ENCODE results near the gene AGL. TPM values are rescaled to one million over a fixed set of nuclear protein-coding genes. Genes with fewer than 3 reads are reported as not detected.

AGL gene
- 13.0 and 23.4 TPM in 2 replicates for total RNA-seq (ENCODE audit: low replicate concordance)

DNA sequence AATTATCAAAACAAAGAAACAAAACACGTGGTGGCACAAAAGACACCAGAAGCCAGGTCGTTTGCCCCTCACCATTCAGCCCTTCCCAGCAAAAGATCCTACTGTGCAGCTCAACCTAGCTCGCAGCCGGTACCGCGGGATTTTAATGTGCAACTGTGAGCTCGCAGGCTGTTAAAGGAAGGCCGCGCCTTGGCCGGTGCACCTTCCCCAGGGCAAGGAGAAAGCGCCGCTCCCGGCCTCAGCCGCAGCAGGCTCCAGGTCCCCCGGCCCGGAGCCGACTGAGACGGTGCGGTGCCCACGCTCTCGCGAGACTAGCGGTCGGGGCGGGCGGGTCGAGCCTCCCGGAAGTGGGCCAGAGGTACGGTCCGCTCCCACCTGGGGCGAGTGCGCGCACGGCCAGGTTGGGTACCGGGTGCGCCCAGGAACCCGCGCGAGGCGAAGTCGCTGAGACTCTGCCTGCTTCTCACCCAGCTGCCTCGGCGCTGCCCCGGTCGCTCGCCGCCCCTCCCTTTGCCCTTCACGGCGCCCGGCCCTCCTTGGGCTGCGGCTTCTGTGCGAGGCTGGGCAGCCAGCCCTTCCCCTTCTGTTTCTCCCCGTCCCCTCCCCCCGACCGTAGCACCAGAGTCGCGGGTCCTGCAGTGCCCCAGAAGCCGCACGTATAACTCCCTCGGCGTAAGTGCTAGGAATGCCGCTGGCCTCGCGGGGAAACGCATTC lies at the start of gene AGL:
Gene AGL, plus strand, starts transcription at position 618 of the 715 bp plus-strand sequence. CDS start 682 bp downstream, outside the sequence.
- peaks cover 21% of the 10 kb centered on the region for H3K4me1 Mint-ChIP-seq
- H2AFZ ChIP-seq (replicated peaks): peak within 1 kb of the TSS; percentile 92
- TF ChIP-seq EZH2 (IDR thresholded peaks at IDR 0.05): no peak
- TF ChIP-seq, protein P1, sequence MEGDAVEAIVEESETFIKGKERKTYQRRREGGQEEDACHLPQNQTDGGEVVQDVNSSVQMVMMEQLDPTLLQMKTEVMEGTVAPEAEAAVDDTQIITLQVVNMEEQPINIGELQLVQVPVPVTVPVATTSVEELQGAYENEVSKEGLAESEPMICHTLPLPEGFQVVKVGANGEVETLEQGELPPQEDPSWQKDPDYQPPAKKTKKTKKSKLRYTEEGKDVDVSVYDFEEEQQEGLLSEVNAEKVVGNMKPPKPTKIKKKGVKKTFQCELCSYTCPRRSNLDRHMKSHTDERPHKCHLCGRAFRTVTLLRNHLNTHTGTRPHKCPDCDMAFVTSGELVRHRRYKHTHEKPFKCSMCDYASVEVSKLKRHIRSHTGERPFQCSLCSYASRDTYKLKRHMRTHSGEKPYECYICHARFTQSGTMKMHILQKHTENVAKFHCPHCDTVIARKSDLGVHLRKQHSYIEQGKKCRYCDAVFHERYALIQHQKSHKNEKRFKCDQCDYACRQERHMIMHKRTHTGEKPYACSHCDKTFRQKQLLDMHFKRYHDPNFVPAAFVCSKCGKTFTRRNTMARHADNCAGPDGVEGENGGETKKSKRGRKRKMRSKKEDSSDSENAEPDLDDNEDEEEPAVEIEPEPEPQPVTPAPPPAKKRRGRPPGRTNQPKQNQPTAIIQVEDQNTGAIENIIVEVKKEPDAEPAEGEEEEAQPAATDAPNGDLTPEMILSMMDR (IDR thresholded peaks at IDR 0.05): no peak
- no peak for TF ChIP-seq EZH2phosphoT487 (IDR thresholded peaks at IDR 0.05)

DNA sequence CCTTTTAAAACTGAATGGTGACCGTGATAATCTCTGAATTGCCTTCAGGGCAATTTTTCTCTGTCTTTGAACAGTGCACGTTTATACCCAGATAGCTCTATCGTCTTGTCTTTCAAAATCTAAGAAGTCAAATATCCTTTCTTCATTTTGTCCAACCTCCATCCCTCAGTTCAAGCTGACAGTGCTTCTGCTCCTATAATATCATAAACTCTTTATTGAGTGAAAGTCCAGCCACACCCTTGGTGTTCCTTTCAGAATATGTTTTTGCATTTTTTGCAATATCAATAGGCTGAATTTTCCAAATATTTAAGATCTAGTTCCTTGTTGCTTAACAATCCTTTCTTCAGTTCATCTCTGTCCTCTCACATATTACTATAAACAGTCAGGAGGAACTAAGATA lies 48.6 kb upstream of the AGL start:
- no peaks in the 10 kb centered on the region for H3K36me3 Mint-ChIP-seq
- DNase-seq (ENCODE audit: low spot score): no peak
- H4K20me1 ChIP-seq (ENCODE audit: low read depth): no peaks in the 10 kb centered on the region
- no peaks in the 10 kb centered on the region for H3K4me1 ChIP-seq
- TF ChIP-seq, protein P1 (IDR thresholded peaks at IDR 0.05): no peak
- TF ChIP-seq EZH2phosphoT487 (IDR thresholded peaks at IDR 0.05) (no peak), EZH2 (IDR thresholded peaks at IDR 0.05) (no peak)
- H3K9me3 Mint-ChIP-seq: no peaks in the 10 kb centered on the region
- H3K27ac Mint-ChIP-seq: no peak overlapping the region
- no peak overlapping the region for H3K4me3 ChIP-seq
- no peaks in the 10 kb centered on the region for H3K27me3 ChIP-seq
- H2AFZ ChIP-seq (replicated peaks): no peak overlapping the region
- H3K9me3 ChIP-seq (ENCODE audit: low read depth): no peaks in the 10 kb centered on the region
- no peaks in the 10 kb centered on the region for H3F3A ChIP-seq (ENCODE audit: low read depth)
- H3K4me1 Mint-ChIP-seq: no peaks in the 10 kb centered on the region
- no peak overlapping the region for H3K4me3 Mint-ChIP-seq
- H3K36me3 ChIP-seq: no peaks in the 10 kb centered on the region
- peaks cover 3% of the 10 kb centered on the region for H3K27me3 Mint-ChIP-seq (ENCODE audit: insufficient read depth, low read depth)
- no peak overlapping the region for H3K9ac ChIP-seq
- H3K27ac ChIP-seq: no peak overlapping the region
- H3K79me2 ChIP-seq (ENCODE audit: low read depth): no peaks in the 10 kb centered on the region
- H3K4me2 ChIP-seq: no peak overlapping the region

More for the DNA sequence above, at the start of gene AGL:
- H3K4me3 Mint-ChIP-seq: peak within 1 kb of the TSS; percentile 96
- peaks cover 3% of the 10 kb centered on the region for H3K27me3 Mint-ChIP-seq (ENCODE audit: insufficient read depth, low read depth)
- Histone ChIP-seq H3K9ac (peak within 1 kb of the TSS; percentile 38), H3K27ac (no peak within 1 kb of the TSS), H3K4me2 (peak within 1 kb of the TSS; percentile 87), H3K27me3 (no peaks in the 10 kb centered on the region), H3K4me3 (peak within 1 kb of the TSS; percentile 71), H3K79me2 (ENCODE audit: low read depth) (peaks cover 11% of the 10 kb centered on the region), H3F3A (ENCODE audit: low read depth) (peaks cover 19% of the 10 kb centered on the region), H3K4me1 (peaks cover 11% of the 10 kb centered on the region), H4K20me1 (ENCODE audit: low read depth) (no peaks in the 10 kb centered on the region), H3K9me3 (ENCODE audit: low read depth) (no peaks in the 10 kb centered on the region), H3K36me3 (no peaks in the 10 kb centered on the region)
- peaks cover 2% of the 10 kb centered on the region for H3K36me3 Mint-ChIP-seq
- DNase-seq (ENCODE audit: low spot score): peak; percentile 92
- H3K27ac Mint-ChIP-seq: peak within 1 kb of the TSS; percentile 98
- no peaks in the 10 kb centered on the region for H3K9me3 Mint-ChIP-seq

DNA sequence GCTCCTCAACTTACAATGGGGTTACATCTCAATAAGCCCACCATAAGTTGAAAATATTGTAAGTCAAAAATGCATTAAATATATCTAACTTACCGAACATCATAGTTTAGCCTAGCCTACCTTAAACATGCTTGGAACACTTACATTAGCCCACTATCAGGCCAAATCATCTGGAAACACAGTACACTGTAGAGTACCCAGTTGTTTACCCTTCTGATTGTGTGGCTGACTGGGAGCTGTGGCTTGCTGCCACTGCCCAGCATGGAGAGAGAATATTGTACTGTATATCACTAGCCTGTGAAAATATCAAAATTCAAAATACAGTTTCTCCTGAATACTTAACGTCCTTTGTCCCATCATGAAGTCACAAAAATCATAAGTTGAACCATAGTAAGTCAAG lies 43.3 kb upstream of the AGL start:
- H3K9me3 Mint-ChIP-seq: no peaks in the 10 kb centered on the region
- no peaks in the 10 kb centered on the region for H3K79me2 ChIP-seq (ENCODE audit: low read depth)
- H3K4me1 Mint-ChIP-seq: peaks cover 9% of the 10 kb centered on the region
- no peak overlapping the region for H3K4me2 ChIP-seq
- no peak overlapping the region for H3K9ac ChIP-seq
- H3K4me3 Mint-ChIP-seq: no peak overlapping the region
- no peak overlapping the region for H3K27ac Mint-ChIP-seq
- H3F3A ChIP-seq (ENCODE audit: low read depth): no peaks in the 10 kb centered on the region
- no peak for DNase-seq (ENCODE audit: low spot score)
- no peaks in the 10 kb centered on the region for H4K20me1 ChIP-seq (ENCODE audit: low read depth)
- no peaks in the 10 kb centered on the region for H3K36me3 ChIP-seq
- no peaks in the 10 kb centered on the region for H3K27me3 ChIP-seq
- H3K9me3 ChIP-seq (ENCODE audit: low read depth): no peaks in the 10 kb centered on the region
- no peak overlapping the region for H3K4me3 ChIP-seq
- H3K27ac ChIP-seq: no peak overlapping the region
- H3K27me3 Mint-ChIP-seq (ENCODE audit: insufficient read depth, low read depth): no peaks in the 10 kb centered on the region
- H3K4me1 ChIP-seq: no peaks in the 10 kb centered on the region
- no peak for TF ChIP-seq EZH2phosphoT487 (IDR thresholded peaks at IDR 0.05)
- TF ChIP-seq, protein P1 (IDR thresholded peaks at IDR 0.05): no peak
- no peak overlapping the region for H2AFZ ChIP-seq (replicated peaks)
- no peaks in the 10 kb centered on the region for H3K36me3 Mint-ChIP-seq

Data from neural progenitor cell (in vitro differentiated cells).